HEK293 (cell line): ENCODE data around the gene METTL24.

Experiments used
- CTCF ChIA-PET: fragments of 350-600 bp; formaldehyde crosslinking; extraction: SDS; loops from one replicate; lab custom pipeline; 2021; ENCODE audit warnings: antibody characterized with exemption; lab: Yijun Ruan, JAX
- POLR2A ChIA-PET: fragments of 300-600 bp; formaldehyde crosslinking; extraction: SDS; loops from one replicate; lab custom pipeline; 2020; ENCODE audit warnings: antibody characterized with exemption, inconsistent platforms; lab: Yijun Ruan, JAX
- H3K27ac ChIP-seq: fragments of 200-500 bp; sonication (Bioruptor generic); 2 replicates; pipeline ENCODE4 v1.5.1; 2014; ENCODE audit warnings: low read depth, low read length, control low read depth, inconsistent platforms; ENCODE audit errors: extremely low read depth
- H3K36me3 ChIP-seq, 2 experiments: fragments of 200-500 bp in 1 of 2; sonication (Bioruptor generic) in 1 of 2; 1 replicate in 1 of 2; 2 replicates in 1 of 2; pipeline ENCODE4 v1.5.1; 2014 to 2017; ENCODE audit warnings: inconsistent platforms in 2 of 2, low read length in 2 of 2; ENCODE audit not compliant: control insufficient read depth in 2 of 2, insufficient read depth in 1 of 2
- H3K4me1 ChIP-seq: fragments of 200-500 bp; sonication (Bioruptor generic); 2 replicates; pipeline ENCODE4 v1.5.1; 2014; ENCODE audit warnings: mild to moderate bottlenecking, low read length, inconsistent platforms; ENCODE audit not compliant: control insufficient read depth, insufficient read depth
- H3K4me3 ChIP-seq: 2 replicates; pipeline ENCODE4 v1.5.1; 2011; ENCODE audit warnings: low read depth, mild to moderate bottlenecking, control low read depth, low read length, moderate library complexity
- H3K9me3 ChIP-seq: fragments of 200-500 bp; sonication (Bioruptor generic); 2 replicates; pipeline ENCODE4 v1.5.1; 2014; ENCODE audit warnings: low read depth, low read length, inconsistent platforms; ENCODE audit not compliant: control insufficient read depth, insufficient read depth
- GFI1B ChIP-seq: fragments of 450-650 bp; formaldehyde crosslinking; IDR thresholded peaks from 2 replicates; pipeline ENCODE4 v1.5.1; 2016; ENCODE audit warnings: missing biosample characterization, missing genetic modification characterization
- HOXA7 ChIP-seq: sonication (generic); formaldehyde crosslinking; IDR thresholded peaks from 2 replicates; pipeline ENCODE4 v1.8.1; 2022; ENCODE audit warnings: missing genetic modification reagents, borderline replicate concordance
- KLF7 ChIP-seq: fragments of 450-650 bp; formaldehyde crosslinking; IDR thresholded peaks from 2 replicates; pipeline ENCODE4 v1.5.1; 2016; ENCODE audit warnings: missing biosample characterization, missing genetic modification characterization, borderline replicate concordance
- KLF8 ChIP-seq: fragments of 450-650 bp; formaldehyde crosslinking; IDR thresholded peaks from 2 replicates; pipeline ENCODE4 v1.5.1; 2016; ENCODE audit warnings: missing biosample characterization, missing genetic modification characterization
- KLF9 ChIP-seq: fragments of 450-650 bp; formaldehyde crosslinking; IDR thresholded peaks from 2 replicates; pipeline ENCODE4 v1.5.1; 2016; ENCODE audit warnings: missing biosample characterization, missing genetic modification characterization, low read depth
- MYNN ChIP-seq: fragments of 450-650 bp; formaldehyde crosslinking; IDR thresholded peaks from 2 replicates; pipeline ENCODE4 v1.5.1; 2016; ENCODE audit warnings: missing biosample characterization, missing genetic modification characterization, borderline replicate concordance
- OSR2 ChIP-seq: fragments of 450-650 bp; formaldehyde crosslinking; IDR thresholded peaks from 2 replicates; pipeline ENCODE4 v1.5.1; 2016; ENCODE audit warnings: missing biosample characterization, missing genetic modification characterization
- ZFHX2 ChIP-seq: fragments of 450-650 bp; formaldehyde crosslinking; conservative IDR thresholded peaks from 2 replicates; pipeline ENCODE4 v1.5.1; 2016; ENCODE audit warnings: missing biosample characterization, missing genetic modification characterization
- ZNF324 ChIP-seq: fragments of 450-650 bp; formaldehyde crosslinking; IDR thresholded peaks from 2 replicates; pipeline ENCODE4 v1.5.1; 2016; ENCODE audit warnings: missing biosample characterization, missing genetic modification characterization
- ZNF37A ChIP-seq: fragments of 450-650 bp; IDR thresholded peaks from 2 replicates; pipeline ENCODE4 v1.5.1; 2018; ENCODE audit warnings: missing biosample characterization, missing genetic modification characterization
- ZNF416 ChIP-seq: fragments of 450-650 bp; formaldehyde crosslinking; IDR thresholded peaks from 2 replicates; pipeline ENCODE4 v1.5.1; 2016; ENCODE audit warnings: missing biosample characterization, missing genetic modification characterization
- ZNF426 ChIP-seq: fragments of 450-650 bp; formaldehyde crosslinking; IDR thresholded peaks from 2 replicates; pipeline ENCODE4 v1.5.1; 2017; ENCODE audit warnings: missing biosample characterization, missing genetic modification characterization, mild to moderate bottlenecking, inconsistent platforms, moderate library complexity
- ZNF548 ChIP-seq: fragments of 450-650 bp; formaldehyde crosslinking; IDR thresholded peaks from 2 replicates; pipeline ENCODE4 v1.5.1; 2016; ENCODE audit warnings: missing biosample characterization, missing genetic modification characterization
- ZNF621 ChIP-seq: fragments of 450-650 bp; formaldehyde crosslinking; IDR thresholded peaks from 2 replicates; pipeline ENCODE4 v1.5.1; 2017; ENCODE audit warnings: missing biosample characterization, missing genetic modification characterization
- ZNF776 ChIP-seq: fragments of 450-650 bp; formaldehyde crosslinking; IDR thresholded peaks from 2 replicates; pipeline ENCODE4 v1.5.0; 2017; ENCODE audit warnings: missing biosample characterization, missing genetic modification characterization, borderline replicate concordance
- ZNF791 ChIP-seq: fragments of 450-650 bp; formaldehyde crosslinking; IDR thresholded peaks from 2 replicates; pipeline ENCODE4 v1.5.1; 2016; ENCODE audit warnings: missing biosample characterization, missing genetic modification characterization
- ZNF837 ChIP-seq: fragments of 450-650 bp; formaldehyde crosslinking; IDR thresholded peaks from 2 replicates; pipeline ENCODE4 v1.5.1; 2016; ENCODE audit warnings: missing biosample characterization, missing genetic modification characterization
- ZNF843 ChIP-seq: fragments of 450-650 bp; formaldehyde crosslinking; IDR thresholded peaks from 2 replicates; pipeline ENCODE4 v1.5.1; 2016; ENCODE audit warnings: missing biosample characterization, missing genetic modification characterization
- ZSCAN23 ChIP-seq: fragments of 450-650 bp; formaldehyde crosslinking; IDR thresholded peaks from 2 replicates; pipeline ENCODE4 v1.5.1; 2016; ENCODE audit warnings: missing biosample characterization, missing genetic modification characterization
- TF ChIP-seq, protein P1 (sequence below): fragments of 450-650 bp; formaldehyde crosslinking; IDR thresholded peaks from 2 replicates; pipeline ENCODE4 v1.5.1; 2017; ENCODE audit warnings: missing biosample characterization, missing genetic modification characterization
- TF ChIP-seq, protein P2 (sequence below): fragments of 450-650 bp; formaldehyde crosslinking; IDR thresholded peaks from 2 replicates; pipeline ENCODE4 v1.5.1; 2017; ENCODE audit warnings: missing biosample characterization, missing genetic modification characterization
- TF ChIP-seq, protein P3 (sequence below): fragments of 450-650 bp; formaldehyde crosslinking; IDR thresholded peaks from 2 replicates; pipeline ENCODE4 v1.5.1; 2016; ENCODE audit warnings: missing biosample characterization, missing genetic modification characterization, borderline replicate concordance

The METTL24 gene

DNA sequence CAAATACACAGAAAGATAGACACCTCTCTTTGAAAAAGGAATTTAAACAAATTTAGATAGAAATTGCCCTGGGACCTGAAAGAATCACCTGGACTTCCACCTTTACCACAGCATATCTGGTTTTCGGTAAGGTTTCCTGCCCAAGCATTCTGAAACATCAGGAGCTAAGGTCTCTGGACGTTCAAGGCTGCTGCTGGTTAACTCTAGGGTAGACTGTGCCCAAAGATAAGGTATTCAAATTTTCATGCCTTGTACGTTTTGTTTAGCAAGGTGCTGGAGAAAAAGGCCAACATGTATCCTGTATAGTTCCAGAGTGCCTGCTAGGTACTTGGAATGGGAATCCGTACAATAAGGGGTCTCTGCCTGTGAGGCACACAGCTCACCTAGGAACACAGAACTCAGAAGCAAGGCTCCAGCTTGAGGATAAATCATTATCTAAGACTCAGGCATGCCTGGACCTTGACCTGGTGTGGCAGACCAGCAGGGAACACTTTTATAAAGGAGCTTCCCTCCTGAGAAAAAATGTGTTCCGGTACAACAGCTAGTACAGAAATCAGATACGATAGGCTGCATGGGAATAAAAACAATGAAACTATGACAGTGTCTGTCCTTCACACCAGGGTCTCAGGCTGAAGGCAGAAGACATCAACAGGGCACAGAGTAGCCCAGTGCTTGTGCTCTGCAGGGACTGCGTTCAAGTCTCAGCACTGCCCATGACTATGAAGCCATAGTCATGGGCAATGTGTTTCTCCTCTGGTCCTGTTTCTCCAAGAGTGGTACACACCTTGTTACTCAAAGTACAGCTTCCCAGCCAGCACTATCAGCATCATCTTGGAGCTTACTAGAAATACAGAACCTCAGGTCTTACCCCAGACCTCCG is 70.4 kb downstream of the METTL24 start:
- Histone ChIP-seq H3K9me3 (no peaks in the 10 kb centered on the region), H3K36me3 (no peaks in the 10 kb centered on the region), H3K4me1 (no peaks in the 10 kb centered on the region)
- CTCF ChIA-PET: interaction anchor here (0.6 to 0.7 kb wide), 3 partner anchors 9 to 251 kb away, joined by 3 read pairs; no protein-coding TSS in a partner anchor
- no peak for TF ChIP-seq ZNF548 (tag by site-specific recombination)
- TF ChIP-seq KLF9 (tag by site-specific recombination): no peak
- no peak for TF ChIP-seq ZNF843
- TF ChIP-seq OSR2 (tag by site-specific recombination): no peak
- no peak for TF ChIP-seq ZNF324 (tag by site-specific recombination)
- TF ChIP-seq KLF7 (tag by site-specific recombination): no peak
- TF ChIP-seq ZNF837 (tag by site-specific recombination): no peak
- TF ChIP-seq HOXA7 (CRISPR knock-in tag): no peak
- no peak for TF ChIP-seq MYNN
- TF ChIP-seq ZNF791 (tag by site-specific recombination): no peak
- TF ChIP-seq KLF8: no peak
- no peak for TF ChIP-seq ZFHX2
- TF ChIP-seq ZNF37A (tag by site-specific recombination): no peak
- TF ChIP-seq ZNF416 (tag by site-specific recombination): no peak
- TF ChIP-seq, all 188 proteins: peak for 0
- H3K4me3 ChIP-seq: no peak overlapping the region
- H3K27ac ChIP-seq: no peak overlapping the region
- POLR2A ChIA-PET: no interaction called here

DNA sequence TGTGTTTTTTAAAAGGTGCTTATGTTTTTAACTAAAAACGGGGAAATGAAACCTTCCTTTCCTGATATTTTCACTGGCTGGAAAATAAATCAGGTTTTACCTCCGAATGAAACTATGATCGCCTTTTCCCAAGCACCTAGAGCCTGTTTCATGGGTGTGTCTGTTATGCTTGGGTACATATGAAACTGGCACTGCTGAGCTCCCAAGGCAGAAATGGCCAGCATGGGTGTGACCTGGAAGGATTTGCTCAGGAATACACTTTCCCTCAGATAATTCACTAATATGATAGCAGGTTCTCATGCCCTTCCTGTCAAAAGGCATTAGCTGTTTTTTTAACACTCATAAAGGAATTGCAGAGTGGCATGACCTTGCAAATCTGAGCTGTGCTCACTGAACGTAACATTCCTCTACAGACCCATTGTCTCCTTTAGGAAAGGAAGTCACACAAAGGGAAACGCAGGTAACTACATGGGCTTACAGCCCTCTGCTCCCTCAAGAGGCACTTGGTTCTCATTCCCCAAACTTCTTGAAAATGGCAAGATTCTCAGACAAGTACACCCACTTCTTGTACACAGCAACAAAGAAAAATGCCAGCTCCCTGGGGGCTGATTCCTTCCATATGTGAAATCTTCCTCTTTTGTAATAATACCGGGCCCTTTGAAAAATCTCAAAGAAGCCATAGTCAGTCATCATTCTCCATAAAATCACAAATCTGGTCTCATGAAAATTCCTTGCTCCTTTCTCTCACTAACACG is 72.7 kb downstream of the METTL24 start:
- ChIA-PET CTCF (interaction anchor here (0.6 kb wide), 2 partner anchors 81 to 600 kb away, joined by 3 to 4 read pairs; no protein-coding TSS in a partner anchor), POLR2A (no interaction called here)
- no peaks in the 10 kb centered on the region for H3K4me1 ChIP-seq
- no peak overlapping the region for H3K4me3 ChIP-seq
- H3K27ac ChIP-seq: no peak overlapping the region
- H3K36me3 ChIP-seq: no peaks in the 10 kb centered on the region
- no peaks in the 10 kb centered on the region for H3K9me3 ChIP-seq
- TF ChIP-seq, protein P1, sequence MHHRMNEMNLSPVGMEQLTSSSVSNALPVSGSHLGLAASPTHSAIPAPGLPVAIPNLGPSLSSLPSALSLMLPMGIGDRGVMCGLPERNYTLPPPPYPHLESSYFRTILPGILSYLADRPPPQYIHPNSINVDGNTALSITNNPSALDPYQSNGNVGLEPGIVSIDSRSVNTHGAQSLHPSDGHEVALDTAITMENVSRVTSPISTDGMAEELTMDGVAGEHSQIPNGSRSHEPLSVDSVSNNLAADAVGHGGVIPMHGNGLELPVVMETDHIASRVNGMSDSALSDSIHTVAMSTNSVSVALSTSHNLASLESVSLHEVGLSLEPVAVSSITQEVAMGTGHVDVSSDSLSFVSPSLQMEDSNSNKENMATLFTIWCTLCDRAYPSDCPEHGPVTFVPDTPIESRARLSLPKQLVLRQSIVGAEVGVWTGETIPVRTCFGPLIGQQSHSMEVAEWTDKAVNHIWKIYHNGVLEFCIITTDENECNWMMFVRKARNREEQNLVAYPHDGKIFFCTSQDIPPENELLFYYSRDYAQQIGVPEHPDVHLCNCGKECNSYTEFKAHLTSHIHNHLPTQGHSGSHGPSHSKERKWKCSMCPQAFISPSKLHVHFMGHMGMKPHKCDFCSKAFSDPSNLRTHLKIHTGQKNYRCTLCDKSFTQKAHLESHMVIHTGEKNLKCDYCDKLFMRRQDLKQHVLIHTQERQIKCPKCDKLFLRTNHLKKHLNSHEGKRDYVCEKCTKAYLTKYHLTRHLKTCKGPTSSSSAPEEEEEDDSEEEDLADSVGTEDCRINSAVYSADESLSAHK (tag by site-specific recombination): no peak
- TF ChIP-seq, protein P2, sequence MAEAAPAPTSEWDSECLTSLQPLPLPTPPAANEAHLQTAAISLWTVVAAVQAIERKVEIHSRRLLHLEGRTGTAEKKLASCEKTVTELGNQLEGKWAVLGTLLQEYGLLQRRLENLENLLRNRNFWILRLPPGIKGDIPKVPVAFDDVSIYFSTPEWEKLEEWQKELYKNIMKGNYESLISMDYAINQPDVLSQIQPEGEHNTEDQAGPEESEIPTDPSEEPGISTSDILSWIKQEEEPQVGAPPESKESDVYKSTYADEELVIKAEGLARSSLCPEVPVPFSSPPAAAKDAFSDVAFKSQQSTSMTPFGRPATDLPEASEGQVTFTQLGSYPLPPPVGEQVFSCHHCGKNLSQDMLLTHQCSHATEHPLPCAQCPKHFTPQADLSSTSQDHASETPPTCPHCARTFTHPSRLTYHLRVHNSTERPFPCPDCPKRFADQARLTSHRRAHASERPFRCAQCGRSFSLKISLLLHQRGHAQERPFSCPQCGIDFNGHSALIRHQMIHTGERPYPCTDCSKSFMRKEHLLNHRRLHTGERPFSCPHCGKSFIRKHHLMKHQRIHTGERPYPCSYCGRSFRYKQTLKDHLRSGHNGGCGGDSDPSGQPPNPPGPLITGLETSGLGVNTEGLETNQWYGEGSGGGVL (tag by site-specific recombination): no peak
- TF ChIP-seq ZNF426 (no peak), GFI1B (tag by site-specific recombination) (no peak), ZNF776 (tag by site-specific recombination) (no peak), ZNF621 (no peak), ZSCAN23 (no peak)
- TF ChIP-seq, protein P3, sequence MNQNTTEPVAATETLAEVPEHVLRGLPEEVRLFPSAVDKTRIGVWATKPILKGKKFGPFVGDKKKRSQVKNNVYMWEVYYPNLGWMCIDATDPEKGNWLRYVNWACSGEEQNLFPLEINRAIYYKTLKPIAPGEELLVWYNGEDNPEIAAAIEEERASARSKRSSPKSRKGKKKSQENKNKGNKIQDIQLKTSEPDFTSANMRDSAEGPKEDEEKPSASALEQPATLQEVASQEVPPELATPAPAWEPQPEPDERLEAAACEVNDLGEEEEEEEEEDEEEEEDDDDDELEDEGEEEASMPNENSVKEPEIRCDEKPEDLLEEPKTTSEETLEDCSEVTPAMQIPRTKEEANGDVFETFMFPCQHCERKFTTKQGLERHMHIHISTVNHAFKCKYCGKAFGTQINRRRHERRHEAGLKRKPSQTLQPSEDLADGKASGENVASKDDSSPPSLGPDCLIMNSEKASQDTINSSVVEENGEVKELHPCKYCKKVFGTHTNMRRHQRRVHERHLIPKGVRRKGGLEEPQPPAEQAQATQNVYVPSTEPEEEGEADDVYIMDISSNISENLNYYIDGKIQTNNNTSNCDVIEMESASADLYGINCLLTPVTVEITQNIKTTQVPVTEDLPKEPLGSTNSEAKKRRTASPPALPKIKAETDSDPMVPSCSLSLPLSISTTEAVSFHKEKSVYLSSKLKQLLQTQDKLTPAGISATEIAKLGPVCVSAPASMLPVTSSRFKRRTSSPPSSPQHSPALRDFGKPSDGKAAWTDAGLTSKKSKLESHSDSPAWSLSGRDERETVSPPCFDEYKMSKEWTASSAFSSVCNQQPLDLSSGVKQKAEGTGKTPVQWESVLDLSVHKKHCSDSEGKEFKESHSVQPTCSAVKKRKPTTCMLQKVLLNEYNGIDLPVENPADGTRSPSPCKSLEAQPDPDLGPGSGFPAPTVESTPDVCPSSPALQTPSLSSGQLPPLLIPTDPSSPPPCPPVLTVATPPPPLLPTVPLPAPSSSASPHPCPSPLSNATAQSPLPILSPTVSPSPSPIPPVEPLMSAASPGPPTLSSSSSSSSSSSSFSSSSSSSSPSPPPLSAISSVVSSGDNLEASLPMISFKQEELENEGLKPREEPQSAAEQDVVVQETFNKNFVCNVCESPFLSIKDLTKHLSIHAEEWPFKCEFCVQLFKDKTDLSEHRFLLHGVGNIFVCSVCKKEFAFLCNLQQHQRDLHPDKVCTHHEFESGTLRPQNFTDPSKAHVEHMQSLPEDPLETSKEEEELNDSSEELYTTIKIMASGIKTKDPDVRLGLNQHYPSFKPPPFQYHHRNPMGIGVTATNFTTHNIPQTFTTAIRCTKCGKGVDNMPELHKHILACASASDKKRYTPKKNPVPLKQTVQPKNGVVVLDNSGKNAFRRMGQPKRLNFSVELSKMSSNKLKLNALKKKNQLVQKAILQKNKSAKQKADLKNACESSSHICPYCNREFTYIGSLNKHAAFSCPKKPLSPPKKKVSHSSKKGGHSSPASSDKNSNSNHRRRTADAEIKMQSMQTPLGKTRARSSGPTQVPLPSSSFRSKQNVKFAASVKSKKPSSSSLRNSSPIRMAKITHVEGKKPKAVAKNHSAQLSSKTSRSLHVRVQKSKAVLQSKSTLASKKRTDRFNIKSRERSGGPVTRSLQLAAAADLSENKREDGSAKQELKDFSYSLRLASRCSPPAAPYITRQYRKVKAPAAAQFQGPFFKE (tag by site-specific recombination): no peak
